ENCODE data around the gene CD34.

CD34 gene

DNA sequence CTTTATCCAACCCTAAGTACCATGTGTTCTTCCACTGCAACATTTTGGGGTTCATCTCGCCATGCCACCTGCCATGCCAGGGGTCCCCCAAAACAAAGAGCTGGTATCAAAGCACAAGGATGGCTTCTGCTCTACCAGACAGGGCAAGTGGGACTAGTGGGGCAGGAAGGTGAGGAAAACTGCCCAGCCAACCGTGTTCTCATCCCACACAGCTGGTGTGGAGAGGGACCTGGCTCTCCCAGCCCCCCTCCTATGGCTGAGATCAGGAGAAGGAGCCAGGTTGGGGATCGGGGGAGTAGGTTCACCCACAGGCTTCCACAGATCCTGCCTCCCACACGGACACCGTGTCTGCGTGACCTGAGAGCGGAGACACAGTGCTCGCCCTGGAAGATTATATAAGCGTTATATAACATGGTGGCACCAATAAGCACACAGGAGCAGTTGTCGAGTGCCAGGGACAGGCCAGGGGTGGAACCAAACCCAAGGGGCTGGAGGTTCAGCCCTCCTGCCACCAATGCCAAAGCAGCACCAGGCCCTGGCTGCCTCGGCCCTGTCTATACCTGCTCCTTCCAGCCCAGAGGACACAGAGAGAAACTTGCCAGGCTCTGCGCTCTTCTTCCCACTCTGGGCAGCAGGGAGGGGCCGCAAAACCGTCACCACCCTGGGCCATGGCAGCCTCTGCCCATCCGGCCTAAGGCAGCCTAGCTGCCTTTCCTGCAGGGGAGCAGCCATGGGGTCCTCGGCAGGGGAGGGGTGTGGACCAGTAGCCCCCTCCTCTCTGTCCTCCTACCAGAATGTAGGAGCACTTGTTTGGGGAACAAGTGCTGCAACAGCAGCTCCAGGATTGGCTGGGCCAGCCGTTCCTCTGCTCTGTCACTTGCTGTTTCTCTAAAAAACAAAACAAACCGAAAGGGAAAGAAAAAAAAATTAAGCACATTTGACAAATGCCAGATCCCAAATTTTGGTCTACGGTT lies 43.5 kb downstream of the CD34 start:
- H3K4me3 ChIP-seq (ENCODE audit: low read depth, low read length) = peak overlapping the region; percentile 73
- TF ChIP-seq, protein P1, sequence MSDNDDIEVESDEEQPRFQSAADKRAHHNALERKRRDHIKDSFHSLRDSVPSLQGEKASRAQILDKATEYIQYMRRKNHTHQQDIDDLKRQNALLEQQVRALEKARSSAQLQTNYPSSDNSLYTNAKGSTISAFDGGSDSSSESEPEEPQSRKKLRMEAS (IDR thresholded peaks at IDR 0.05; ENCODE audit: low read depth, low read length) = no peak
- TF ChIP-seq MYC (IDR thresholded peaks at IDR 0.05; ENCODE audit: low read depth, low read length) (no peak), POLR2A (IDR thresholded peaks at IDR 0.05; ENCODE audit: extremely low read depth, insufficient read length) (no peak)
- TF ChIP-seq, protein P2, sequence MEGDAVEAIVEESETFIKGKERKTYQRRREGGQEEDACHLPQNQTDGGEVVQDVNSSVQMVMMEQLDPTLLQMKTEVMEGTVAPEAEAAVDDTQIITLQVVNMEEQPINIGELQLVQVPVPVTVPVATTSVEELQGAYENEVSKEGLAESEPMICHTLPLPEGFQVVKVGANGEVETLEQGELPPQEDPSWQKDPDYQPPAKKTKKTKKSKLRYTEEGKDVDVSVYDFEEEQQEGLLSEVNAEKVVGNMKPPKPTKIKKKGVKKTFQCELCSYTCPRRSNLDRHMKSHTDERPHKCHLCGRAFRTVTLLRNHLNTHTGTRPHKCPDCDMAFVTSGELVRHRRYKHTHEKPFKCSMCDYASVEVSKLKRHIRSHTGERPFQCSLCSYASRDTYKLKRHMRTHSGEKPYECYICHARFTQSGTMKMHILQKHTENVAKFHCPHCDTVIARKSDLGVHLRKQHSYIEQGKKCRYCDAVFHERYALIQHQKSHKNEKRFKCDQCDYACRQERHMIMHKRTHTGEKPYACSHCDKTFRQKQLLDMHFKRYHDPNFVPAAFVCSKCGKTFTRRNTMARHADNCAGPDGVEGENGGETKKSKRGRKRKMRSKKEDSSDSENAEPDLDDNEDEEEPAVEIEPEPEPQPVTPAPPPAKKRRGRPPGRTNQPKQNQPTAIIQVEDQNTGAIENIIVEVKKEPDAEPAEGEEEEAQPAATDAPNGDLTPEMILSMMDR (IDR thresholded peaks at IDR 0.05; ENCODE audit: low read depth, low read length) = no peak
- peak; percentile 52 for DNase-seq (ENCODE audit: low read depth)

DNA sequence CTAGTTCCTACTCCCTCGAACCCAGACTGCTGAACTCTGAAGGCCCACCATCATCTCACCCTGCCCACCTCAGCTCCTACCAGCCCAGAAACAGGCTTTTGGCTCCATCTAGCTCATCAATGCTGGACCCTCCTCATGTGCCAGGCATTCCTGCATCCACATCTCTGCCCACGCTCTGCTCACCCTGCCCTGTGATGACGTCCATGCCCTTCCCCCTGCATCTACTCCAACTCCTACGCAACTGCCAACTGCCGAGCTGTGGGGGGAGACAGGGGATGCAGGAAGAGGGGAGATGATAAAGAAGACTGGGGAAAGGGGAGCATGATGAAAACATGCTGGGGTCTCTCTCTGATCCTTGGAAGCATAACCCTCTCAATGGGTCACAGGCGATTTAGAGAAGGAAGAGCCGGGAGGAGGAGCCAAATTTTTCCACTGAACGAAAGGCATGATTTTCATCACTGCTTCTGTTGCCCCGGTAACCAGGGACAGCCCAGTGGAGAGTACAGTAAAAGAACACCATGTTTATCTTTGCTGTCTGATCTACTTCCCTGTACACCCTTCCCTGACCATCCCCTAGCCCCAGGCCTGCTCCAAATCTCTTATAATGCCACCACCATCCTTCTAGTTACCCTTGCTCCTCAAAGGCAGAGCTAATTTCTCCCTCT lies 44.3 kb downstream of the CD34 start:
- TF ChIP-seq, protein P2 (IDR thresholded peaks at IDR 0.05; ENCODE audit: low read depth, low read length) = no peak
- TF ChIP-seq POLR2A (IDR thresholded peaks at IDR 0.05; ENCODE audit: extremely low read depth, insufficient read length) (no peak), MYC (IDR thresholded peaks at IDR 0.05; ENCODE audit: low read depth, low read length) (no peak)
- TF ChIP-seq, protein P1 (IDR thresholded peaks at IDR 0.05; ENCODE audit: low read depth, low read length) = no peak
- DNase-seq (ENCODE audit: low read depth) = peak; percentile 46
- peak overlapping the region; percentile 32 for H3K4me3 ChIP-seq (ENCODE audit: low read depth, low read length)

DNA sequence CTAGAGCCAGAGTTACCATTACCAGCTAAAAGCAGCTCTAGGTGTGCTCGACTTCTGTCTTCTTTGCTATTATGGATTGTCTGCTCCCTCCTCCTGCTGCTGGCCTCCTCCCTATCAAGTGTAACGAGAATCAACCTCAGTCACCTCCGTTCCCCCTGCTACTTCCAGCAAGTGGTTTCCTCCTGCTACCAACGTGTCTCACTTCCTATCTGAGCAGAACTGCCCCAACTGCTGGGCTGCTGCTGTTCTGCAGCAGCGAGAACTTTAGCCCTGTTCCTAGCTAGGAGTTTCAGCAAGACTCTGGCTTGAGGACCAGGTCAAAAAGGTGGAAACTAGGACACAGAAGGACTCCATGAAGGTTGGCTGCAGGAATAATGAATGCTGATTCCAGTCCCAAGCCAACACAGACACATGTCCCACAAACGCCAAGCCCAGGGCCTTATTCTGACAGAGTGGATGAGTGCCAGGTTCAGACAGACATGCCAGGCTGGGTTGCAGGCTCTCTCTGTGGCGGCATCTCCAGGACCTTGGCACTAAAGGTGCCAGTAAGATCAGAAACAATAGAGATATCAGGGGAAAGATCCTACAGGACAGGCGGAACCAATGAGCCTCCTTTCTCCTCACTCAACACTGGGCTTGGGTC lies 46.9 kb downstream of the CD34 start:
- peak; percentile 90 for DNase-seq (ENCODE audit: low read depth)
- H3K4me3 ChIP-seq (ENCODE audit: low read depth, low read length) = peak overlapping the region; percentile 22
- TF ChIP-seq POLR2A (IDR thresholded peaks at IDR 0.05; ENCODE audit: extremely low read depth, insufficient read length) (peak; percentile 54), MYC (IDR thresholded peaks at IDR 0.05; ENCODE audit: low read depth, low read length) (peak; percentile 60)
- TF ChIP-seq, protein P1 (IDR thresholded peaks at IDR 0.05; ENCODE audit: low read depth, low read length) = peak; percentile 51; the same call in 1 of the 2 replicates
- TF ChIP-seq, protein P2 (IDR thresholded peaks at IDR 0.05; ENCODE audit: low read depth, low read length) = peak; percentile 8

DNA sequence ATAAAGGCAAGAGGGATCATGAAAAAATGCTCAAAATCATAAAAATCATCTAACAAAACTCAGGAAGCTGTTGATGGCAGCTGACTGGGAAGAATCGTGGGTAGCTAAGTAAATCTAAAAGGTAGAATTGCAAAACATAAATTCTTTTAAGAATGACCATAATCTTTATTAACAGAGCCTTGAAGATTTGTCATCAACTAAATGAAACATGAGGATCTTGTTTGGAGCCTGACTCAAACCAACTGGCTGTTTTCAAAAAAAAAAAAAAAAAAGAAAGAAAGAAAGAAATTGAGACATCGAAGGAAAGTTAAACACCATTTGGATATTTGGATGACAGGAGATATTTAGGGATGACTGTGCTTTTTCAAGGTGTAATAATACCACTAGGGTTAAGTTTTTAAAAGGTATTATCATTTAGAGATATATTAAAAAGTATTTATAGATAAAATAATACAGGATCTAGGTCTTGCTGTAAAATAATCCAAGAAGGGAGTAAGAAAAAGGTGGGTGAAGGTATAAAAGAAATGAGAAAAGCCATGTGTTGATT lies 48.6 kb downstream of the CD34 start:
- DNase-seq (ENCODE audit: low read depth) = no peak
- peak overlapping the region; percentile 16 for H3K4me3 ChIP-seq (ENCODE audit: low read depth, low read length)
- TF ChIP-seq, protein P1 (IDR thresholded peaks at IDR 0.05; ENCODE audit: low read depth, low read length) = no peak
- TF ChIP-seq POLR2A (IDR thresholded peaks at IDR 0.05; ENCODE audit: extremely low read depth, insufficient read length) (no peak), MYC (IDR thresholded peaks at IDR 0.05; ENCODE audit: low read depth, low read length) (no peak)
- TF ChIP-seq, protein P2 (IDR thresholded peaks at IDR 0.05; ENCODE audit: low read depth, low read length) = no peak

Data from NB4 (cell line).